ENCODE results near the gene EBNA1BP2.
"Not testable (repeated sequence)": the region's sequence is repeated elsewhere in the genome, so short reads cannot be mapped to it uniquely, and the experiment has no call there.

The EBNA1BP2 gene

DNA sequence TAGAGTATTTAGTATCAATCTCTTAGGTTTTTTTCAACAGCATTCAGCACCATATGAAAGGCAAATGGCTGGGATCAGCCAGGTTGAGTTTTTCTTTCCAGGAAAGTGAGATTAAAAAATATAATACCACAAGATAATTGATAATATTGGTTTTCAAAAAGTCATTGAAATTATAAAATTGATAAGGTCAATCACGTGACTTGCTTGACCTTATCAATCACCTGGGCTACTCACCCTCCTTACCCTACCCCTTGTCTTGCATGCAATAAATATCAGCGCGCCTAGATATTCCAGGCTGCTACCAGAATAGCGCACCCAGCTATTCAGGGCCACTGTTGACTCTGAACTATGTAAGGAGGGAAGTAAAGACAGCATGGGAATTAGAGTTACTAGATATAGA is 31.5 kb downstream of the EBNA1BP2 start:
- CTCF ChIA-PET: no interaction called here
- TF ChIP-seq, protein P1, sequence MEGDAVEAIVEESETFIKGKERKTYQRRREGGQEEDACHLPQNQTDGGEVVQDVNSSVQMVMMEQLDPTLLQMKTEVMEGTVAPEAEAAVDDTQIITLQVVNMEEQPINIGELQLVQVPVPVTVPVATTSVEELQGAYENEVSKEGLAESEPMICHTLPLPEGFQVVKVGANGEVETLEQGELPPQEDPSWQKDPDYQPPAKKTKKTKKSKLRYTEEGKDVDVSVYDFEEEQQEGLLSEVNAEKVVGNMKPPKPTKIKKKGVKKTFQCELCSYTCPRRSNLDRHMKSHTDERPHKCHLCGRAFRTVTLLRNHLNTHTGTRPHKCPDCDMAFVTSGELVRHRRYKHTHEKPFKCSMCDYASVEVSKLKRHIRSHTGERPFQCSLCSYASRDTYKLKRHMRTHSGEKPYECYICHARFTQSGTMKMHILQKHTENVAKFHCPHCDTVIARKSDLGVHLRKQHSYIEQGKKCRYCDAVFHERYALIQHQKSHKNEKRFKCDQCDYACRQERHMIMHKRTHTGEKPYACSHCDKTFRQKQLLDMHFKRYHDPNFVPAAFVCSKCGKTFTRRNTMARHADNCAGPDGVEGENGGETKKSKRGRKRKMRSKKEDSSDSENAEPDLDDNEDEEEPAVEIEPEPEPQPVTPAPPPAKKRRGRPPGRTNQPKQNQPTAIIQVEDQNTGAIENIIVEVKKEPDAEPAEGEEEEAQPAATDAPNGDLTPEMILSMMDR (IDR thresholded peaks at IDR 0.05; ENCODE audit: control extremely low read depth, extremely low read depth, low read depth, missing control alignments): no peak
- POLR2A ChIA-PET: no interaction called here
- DNase-seq (ENCODE audit: extremely low spot score): no peak

DNA sequence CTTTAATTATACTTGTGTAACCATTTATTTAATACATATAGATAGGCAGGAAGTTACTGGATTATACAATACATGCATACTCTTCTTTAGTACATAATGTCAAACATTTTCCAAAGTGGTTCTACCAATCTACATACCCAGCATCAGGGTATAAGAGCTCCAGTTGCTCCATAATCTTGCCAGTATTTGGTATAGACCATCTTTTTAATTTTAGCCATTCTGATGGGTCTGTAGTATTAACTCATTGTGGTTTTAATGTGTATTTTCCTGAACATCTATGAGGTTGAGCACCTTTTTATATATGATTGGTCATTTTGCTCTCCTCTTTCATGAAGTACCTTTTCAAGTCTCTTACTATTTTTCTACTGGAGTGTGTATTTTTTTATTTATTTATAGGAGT is 32.1 kb downstream of the EBNA1BP2 start:
- CTCF ChIA-PET: no interaction called here
- TF ChIP-seq, protein P1 (IDR thresholded peaks at IDR 0.05; ENCODE audit: control extremely low read depth, extremely low read depth, low read depth, missing control alignments): no peak
- DNase-seq (ENCODE audit: extremely low spot score): no peak
- POLR2A ChIA-PET: no interaction called here

DNA sequence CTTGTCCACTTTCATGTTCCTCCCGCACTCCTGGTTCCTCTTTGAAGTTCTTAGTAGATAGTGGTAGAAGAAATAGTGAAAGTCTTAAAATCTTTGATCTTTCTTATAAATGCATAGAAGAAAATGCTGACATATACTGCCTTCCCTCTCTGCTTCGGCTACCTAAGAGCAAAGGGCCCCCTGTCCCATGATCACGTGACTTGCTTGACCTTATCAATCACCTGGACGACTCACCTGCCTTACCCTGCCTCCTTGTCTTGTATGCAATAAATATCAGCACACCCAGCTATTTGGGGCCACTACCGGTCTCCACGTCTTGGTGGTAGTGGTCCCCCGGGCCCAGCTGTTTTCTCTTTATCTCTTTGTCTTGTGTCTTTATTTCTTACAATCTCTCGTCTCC is 32.8 kb downstream of the EBNA1BP2 start:
- POLR2A ChIA-PET; CTCF ChIA-PET; DNase-seq (ENCODE audit: extremely low spot score): not testable (repeated sequence)

DNA sequence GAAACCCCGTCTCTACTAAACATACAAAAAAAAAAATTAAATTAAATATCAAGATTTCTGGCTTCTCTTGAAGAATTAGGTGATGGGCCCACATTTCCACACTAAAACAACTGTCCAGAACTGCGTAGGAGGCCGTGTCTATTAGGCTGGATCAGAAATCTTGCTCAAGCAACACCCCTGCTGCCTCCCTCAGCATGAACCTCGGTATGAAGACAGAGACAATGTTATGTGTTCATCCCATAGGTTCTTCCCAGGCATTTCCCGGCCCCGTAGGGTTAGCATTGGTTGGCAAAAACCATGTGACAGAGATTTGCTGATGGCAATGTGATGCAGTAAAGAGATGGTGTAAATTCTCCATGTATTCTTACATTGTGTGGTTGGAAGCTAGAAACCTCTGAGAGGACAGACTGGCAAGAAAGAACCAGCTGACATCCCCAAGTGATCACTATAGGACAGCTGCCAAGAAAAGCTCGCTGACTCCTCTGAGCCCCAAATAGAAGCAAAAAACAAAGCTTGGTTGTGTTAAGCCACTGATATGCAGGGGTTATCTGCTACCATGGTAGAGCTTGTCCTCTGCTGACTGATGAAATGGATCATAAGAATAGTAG is 34.5 kb downstream of the EBNA1BP2 start:
- TF ChIP-seq, protein P1 (IDR thresholded peaks at IDR 0.05; ENCODE audit: control extremely low read depth, extremely low read depth, low read depth, missing control alignments): no peak
- ChIA-PET POLR2A (no interaction called here), CTCF (no interaction called here)
- no peak for DNase-seq (ENCODE audit: extremely low spot score)

DNA sequence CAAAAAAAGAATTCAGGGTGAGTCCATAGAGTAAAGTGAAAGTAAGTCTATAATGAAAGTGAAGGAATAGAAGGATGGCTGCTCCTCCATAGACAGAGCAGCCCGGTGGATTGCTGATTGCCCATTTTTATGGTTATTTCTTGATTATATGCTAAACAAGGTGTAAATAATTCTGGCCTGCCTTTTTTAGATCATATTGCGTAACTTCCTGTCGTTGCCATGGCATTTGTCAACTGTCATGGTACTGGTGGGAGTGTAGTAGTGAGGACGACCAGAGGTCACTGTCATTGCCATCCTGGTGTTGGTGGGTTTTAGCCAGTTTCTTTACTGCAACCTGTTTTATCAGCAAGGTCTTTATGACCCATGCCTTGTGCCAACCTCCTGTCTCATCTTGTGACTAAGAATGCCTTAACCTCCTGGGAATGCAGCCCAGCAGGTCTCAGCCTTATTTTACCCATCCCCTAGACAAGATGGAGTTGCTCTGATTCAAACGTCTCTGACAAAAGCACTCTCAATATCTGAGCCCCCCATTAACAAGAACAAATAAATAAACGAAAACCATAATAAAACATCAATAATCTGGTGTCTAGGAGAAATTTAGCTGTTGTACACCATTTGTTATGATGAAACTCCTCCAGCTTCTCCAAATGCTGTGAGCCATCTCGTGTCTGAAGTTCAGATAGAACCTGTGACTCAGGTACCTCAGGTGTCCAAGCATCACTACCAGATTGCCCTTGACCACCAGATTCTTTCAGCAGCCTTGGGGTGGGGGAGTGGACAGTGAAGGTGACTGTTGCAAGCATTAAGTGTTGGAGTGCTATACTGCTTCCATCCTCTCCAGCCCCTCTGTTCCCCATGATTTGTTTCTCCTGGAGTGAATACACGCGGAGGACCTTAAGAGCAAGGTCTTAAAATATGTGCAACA is 36.0 kb downstream of the EBNA1BP2 start:
- ChIA-PET POLR2A (no interaction called here), CTCF (no interaction called here)
- DNase-seq (ENCODE audit: extremely low spot score): no peak
- TF ChIP-seq, protein P1 (IDR thresholded peaks at IDR 0.05; ENCODE audit: control extremely low read depth, extremely low read depth, low read depth, missing control alignments): no peak

DNA sequence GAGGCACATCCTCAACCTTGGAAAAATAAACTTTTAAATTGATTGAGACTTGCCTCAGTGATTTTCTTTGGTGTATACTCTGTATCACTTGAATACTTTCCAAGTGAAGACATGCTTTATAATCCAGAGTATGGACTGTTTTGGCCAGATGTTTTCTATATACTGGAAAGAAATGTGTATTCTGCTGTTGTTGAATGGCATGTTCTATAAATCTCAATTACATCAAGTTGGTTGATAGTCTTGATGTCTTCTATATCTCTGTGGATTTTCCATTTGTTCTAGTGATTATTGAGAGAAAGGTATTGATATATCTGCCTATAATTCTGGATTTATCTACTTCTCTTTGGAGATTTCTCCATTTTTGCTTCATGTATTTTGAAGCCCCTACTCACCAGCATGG is 37.5 kb downstream of the EBNA1BP2 start:
- TF ChIP-seq, protein P1 (IDR thresholded peaks at IDR 0.05; ENCODE audit: control extremely low read depth, extremely low read depth, low read depth, missing control alignments): no peak
- ChIA-PET POLR2A (no interaction called here), CTCF (no interaction called here)
- DNase-seq (ENCODE audit: extremely low spot score): no peak

DNA sequence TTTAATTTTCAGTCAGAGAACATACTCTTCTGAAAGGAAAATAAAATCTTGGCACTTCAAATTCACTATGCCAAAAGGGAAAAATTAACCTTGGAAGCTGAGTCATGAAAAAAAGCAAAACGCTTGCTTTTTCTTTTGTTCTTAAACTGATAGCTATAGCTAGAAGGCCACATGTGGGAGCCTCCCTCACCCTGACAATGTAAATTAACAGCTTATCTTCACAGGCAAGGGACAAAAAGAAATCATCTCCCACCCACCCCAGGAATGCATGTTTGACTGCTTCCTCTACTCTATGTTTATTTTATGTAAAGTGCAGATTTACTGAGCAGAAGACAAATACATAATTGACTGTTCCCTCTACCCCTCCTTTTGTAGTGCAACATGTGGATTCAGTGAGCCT is 38.0 kb downstream of the EBNA1BP2 start:
- POLR2A ChIA-PET: no interaction called here
- TF ChIP-seq, protein P1 (IDR thresholded peaks at IDR 0.05; ENCODE audit: control extremely low read depth, extremely low read depth, low read depth, missing control alignments): no peak
- CTCF ChIA-PET: interaction anchor here (1.4 kb wide), 1 partner anchor 351 kb away, joined by 3 read pairs; no protein-coding TSS in a partner anchor
- DNase-seq (ENCODE audit: extremely low spot score): no peak
